HG03064 (cell line): ENCODE measurements around the gene IGF2BP3.
A peak's percentile ranks its signal among the peaks of the same experiment; 100 is the strongest.

ENCODE experiments used
- ATAC-seq: cut with Tn5 transposase; IDR thresholded peaks from one replicate; pipeline ENCODE4 v1.9.1; 2021; ENCODE audit warnings: low read depth; ENCODE audit not compliant: unreplicated experiment

IGF2BP3 gene

GRCh38 chr7:23385140-23385539 is 85.2 kb downstream of the IGF2BP3 start:
- no peak for ATAC-seq

- ATAC-seq = no peak
Measured at GRCh38 chr7:23383225-23383624, 87.1 kb downstream of the IGF2BP3 start.

- ATAC-seq = no peak
Measured at GRCh38 chr7:23380961-23381360, 89.3 kb downstream of the IGF2BP3 start.

- no peak for ATAC-seq
Measured at GRCh38 chr7:23380556-23380955, 89.7 kb downstream of the IGF2BP3 start.

- no peak for ATAC-seq
Measured at GRCh38 chr7:23378996-23379395, 91.3 kb downstream of the IGF2BP3 start.

- ATAC-seq = no peak
Measured at GRCh38 chr7:23377134-23377533, 93.2 kb downstream of the IGF2BP3 start.

GRCh38 chr7:23373151-23374004 is 96.9 kb downstream of the IGF2BP3 start:
- ATAC-seq = peak; percentile 61

GRCh38 chr7:23372611-23373010 is 97.7 kb downstream of the IGF2BP3 start:
- ATAC-seq = no peak

- no peak for ATAC-seq
Measured at GRCh38 chr7:23371654-23372053, 98.6 kb downstream of the IGF2BP3 start.

GRCh38 chr7:23369695-23370404 is 100.4 kb downstream of the IGF2BP3 start:
- no peak for ATAC-seq

- ATAC-seq = no peak
Measured at GRCh38 chr7:23369100-23369499, 101.2 kb downstream of the IGF2BP3 start.

- ATAC-seq = no peak
Measured at GRCh38 chr7:23358152-23358674, 112.1 kb downstream of the IGF2BP3 start.

- ATAC-seq = no peak
Measured at GRCh38 chr7:23357190-23358093, 112.8 kb downstream of the IGF2BP3 start.

- no peak for ATAC-seq
Measured at GRCh38 chr7:23356726-23357125, 113.6 kb downstream of the IGF2BP3 start.

- ATAC-seq = no peak
Measured at GRCh38 chr7:23356168-23356567, 114.1 kb downstream of the IGF2BP3 start.

GRCh38 chr7:23353172-23353571 is 117.1 kb downstream of the IGF2BP3 start:
- no peak for ATAC-seq

GRCh38 chr7:23350466-23350865 is 119.8 kb downstream of the IGF2BP3 start:
- ATAC-seq = no peak

GRCh38 chr7:23349484-23350157 is 120.7 kb downstream of the IGF2BP3 start:
- no peak for ATAC-seq

GRCh38 chr7:23347682-23348180 is 122.6 kb downstream of the IGF2BP3 start:
- peak; percentile 54 for ATAC-seq
